DND-41 (cell line): ENCODE measurements around the gene EIF4EBP2.

Source experiments
- ATAC-seq: fragments of 200-7000 bp; cut with Tn5 transposase; 3 replicates; pipeline ENCODE4 v1.9.1; 2021; ENCODE audit warnings: low read depth; ENCODE audit not compliant: insufficient read depth
- DNase-seq: peaks from one replicate; pipeline ENCODE4 v3.0.0-alpha.2; 2020
- H2AFZ ChIP-seq: 2 replicates; pipeline ENCODE4 v1.6.0; 2012; ENCODE audit warnings: low read depth, low read length
- H3K27ac ChIP-seq: 2 replicates; pipeline ENCODE4 v1.5.1; 2012; ENCODE audit warnings: low read length, inconsistent platforms
- H3K27me3 ChIP-seq: fragments of 200-600 bp; sonication (generic); 2 replicates; pipeline ENCODE4 v1.6.0; 2012; ENCODE audit warnings: low read length, mild to moderate bottlenecking, inconsistent platforms; ENCODE audit not compliant: insufficient read depth, poor library complexity
- H3K36me3 ChIP-seq: 2 replicates; pipeline ENCODE4 v1.5.1; 2012; ENCODE audit warnings: low read length, inconsistent platforms; ENCODE audit not compliant: insufficient read depth
- H3K4me1 ChIP-seq: 2 replicates; pipeline ENCODE4 v1.5.1; 2012; ENCODE audit warnings: mild to moderate bottlenecking, low read length; ENCODE audit not compliant: insufficient read depth
- H3K4me2 ChIP-seq: 2 replicates; pipeline ENCODE4 v1.6.0; 2012; ENCODE audit warnings: mild to moderate bottlenecking, moderate library complexity, low read length, inconsistent platforms; ENCODE audit not compliant: insufficient read depth
- H3K4me3 ChIP-seq, 2 experiments: fragments of 200-600 bp in 1 of 2; shearing (Covaris generic) in 1 of 2; 2 replicates each; pipeline ENCODE4 v1.5.1; 2012 to 2016; ENCODE audit warnings: inconsistent platforms in 2 of 2, low read length in 2 of 2, mild to moderate bottlenecking in 2 of 2, low read depth in 1 of 2, moderate library complexity in 1 of 2
- H3K79me2 ChIP-seq: 2 replicates; pipeline ENCODE4 v1.6.0; 2012; ENCODE audit warnings: low read length, inconsistent platforms; ENCODE audit not compliant: insufficient read depth
- H3K9ac ChIP-seq: 2 replicates; pipeline ENCODE4 v1.6.0; 2012; ENCODE audit warnings: low read depth, mild to moderate bottlenecking, inconsistent platforms, low read length, moderate library complexity
- H3K9me3 ChIP-seq: 2 replicates; pipeline ENCODE4 v1.5.1; 2012; ENCODE audit warnings: low read length, moderate library complexity, mild to moderate bottlenecking, inconsistent platforms; ENCODE audit not compliant: insufficient read depth, severe bottlenecking
- H4K20me1 ChIP-seq: 2 replicates; pipeline ENCODE4 v1.6.0; 2012; ENCODE audit warnings: low read length; ENCODE audit not compliant: insufficient read depth
- EZH2 ChIP-seq: IDR thresholded peaks from 3 replicates; pipeline ENCODE4 v1.6.1; 2012; ENCODE audit warnings: borderline replicate concordance, low read depth, mild to moderate bottlenecking, moderate library complexity, low read length, inconsistent platforms; ENCODE audit not compliant: severe bottlenecking
- TF ChIP-seq, protein P1 (sequence below): IDR thresholded peaks from 2 replicates; pipeline ENCODE4 v1.5.1; 2012; ENCODE audit warnings: borderline replicate concordance, low read length, moderate library complexity, mild to moderate bottlenecking; ENCODE audit not compliant: poor library complexity, severe bottlenecking; ENCODE audit errors: extremely low read depth

EIF4EBP2 gene

DNA sequence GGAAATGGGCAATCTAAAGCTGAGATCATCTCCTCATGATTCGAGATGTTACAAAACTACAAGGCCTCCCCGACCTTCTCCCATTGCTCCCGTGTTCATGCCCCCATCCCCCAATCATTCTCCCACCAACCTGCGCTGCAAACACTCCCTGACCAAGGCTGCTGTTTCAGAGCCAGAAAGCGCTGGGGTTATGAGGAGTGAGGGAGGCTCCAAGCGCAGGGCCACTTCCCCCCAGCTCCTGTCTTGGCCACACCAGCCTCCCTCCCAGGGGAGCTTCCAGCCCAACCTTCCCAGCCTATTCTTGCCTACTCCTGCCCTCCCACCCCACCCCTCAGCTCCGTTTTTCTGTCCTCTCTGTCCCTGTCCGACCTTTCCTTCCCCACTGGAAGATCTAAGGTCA is 52.2 kb downstream of the EIF4EBP2 start:
- peaks cover 5% of the 10 kb centered on the region for H3K27me3 ChIP-seq
- H3K9ac ChIP-seq: no peak overlapping the region
- H3K36me3 ChIP-seq: no peaks in the 10 kb centered on the region
- no peak for ATAC-seq
- no peaks in the 10 kb centered on the region for H3K79me2 ChIP-seq
- 0 out of 2 replicates have a peak, but pooled peaks cover 7% of the 10 kb centered on the region for H4K20me1 ChIP-seq
- no peak overlapping the region for H3K27ac ChIP-seq
- no peak overlapping the region for H3K4me2 ChIP-seq
- no peak overlapping the region for H2AFZ ChIP-seq
- H3K4me1 ChIP-seq: no peaks in the 10 kb centered on the region
- no peak for DNase-seq
- H3K9me3 ChIP-seq: no peaks in the 10 kb centered on the region
- no peak for TF ChIP-seq EZH2
- TF ChIP-seq, protein P1, sequence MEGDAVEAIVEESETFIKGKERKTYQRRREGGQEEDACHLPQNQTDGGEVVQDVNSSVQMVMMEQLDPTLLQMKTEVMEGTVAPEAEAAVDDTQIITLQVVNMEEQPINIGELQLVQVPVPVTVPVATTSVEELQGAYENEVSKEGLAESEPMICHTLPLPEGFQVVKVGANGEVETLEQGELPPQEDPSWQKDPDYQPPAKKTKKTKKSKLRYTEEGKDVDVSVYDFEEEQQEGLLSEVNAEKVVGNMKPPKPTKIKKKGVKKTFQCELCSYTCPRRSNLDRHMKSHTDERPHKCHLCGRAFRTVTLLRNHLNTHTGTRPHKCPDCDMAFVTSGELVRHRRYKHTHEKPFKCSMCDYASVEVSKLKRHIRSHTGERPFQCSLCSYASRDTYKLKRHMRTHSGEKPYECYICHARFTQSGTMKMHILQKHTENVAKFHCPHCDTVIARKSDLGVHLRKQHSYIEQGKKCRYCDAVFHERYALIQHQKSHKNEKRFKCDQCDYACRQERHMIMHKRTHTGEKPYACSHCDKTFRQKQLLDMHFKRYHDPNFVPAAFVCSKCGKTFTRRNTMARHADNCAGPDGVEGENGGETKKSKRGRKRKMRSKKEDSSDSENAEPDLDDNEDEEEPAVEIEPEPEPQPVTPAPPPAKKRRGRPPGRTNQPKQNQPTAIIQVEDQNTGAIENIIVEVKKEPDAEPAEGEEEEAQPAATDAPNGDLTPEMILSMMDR: no peak
- no peak overlapping the region for H3K4me3 ChIP-seq

DNA sequence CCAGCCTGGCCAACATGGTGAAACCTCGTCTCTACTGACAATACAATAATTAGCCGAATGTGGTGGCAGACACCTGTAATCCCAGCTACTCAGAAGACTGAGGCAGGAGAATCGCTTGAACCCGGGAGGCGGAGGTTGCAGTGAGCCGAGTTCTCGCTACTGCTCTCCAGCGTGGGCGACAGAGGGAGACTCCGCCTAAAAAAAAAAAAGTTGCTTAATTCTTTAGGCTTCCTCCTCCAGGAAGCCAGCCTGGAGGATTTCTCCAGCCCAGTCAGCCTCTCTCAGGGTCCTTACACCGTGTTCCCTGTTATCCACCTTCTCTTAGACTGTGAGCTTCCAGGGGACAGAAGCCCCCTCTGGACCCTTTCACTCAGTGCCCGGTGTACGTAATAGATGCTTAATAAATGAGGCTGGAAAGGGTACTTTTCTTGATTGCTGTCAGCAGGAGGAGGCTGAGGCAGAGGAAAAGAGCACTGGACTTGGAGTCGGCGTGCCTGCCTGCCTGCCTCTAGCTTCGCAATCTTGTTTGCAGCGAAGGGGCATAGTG is 53.9 kb downstream of the EIF4EBP2 start:
- H3K9ac ChIP-seq: no peak overlapping the region
- H3K27ac ChIP-seq: no peak overlapping the region
- no peaks in the 10 kb centered on the region for H3K4me1 ChIP-seq

DNA sequence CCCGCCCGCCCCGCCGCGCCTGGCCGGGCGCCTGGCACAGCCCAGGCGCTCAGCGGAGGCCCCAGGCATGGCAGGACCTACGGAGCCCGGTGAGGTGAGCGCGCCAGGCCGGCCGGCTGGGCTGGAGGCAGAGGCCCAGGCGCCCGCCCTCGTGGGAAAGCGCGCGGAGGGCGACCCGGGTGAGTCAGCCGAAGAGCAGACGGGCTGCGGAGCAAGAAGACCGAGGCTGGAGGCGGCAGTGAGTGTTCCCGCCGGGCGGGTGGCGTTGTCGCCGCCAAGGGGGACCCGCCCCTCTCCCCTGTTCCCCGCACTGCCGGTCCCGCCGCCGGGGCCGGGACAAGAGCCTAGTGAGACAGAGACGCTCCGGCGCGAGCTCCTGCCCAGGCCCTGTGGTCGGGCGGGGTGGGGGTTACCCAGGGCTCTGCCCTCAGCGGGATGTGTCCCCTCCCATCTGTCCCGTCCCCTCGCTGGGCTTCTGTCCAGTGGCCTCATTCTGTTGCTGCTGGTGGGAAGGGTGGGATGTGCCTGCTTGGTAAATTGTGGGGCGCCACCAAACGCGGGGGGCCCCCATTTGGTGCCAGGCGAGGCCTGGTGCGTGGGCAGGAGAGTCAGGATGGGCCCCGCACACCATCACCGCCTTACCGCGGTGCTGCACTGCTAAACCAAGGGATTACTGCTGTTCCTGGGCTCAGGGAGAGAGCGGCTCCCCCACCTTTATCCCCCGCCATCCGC is 54.5 kb downstream of the EIF4EBP2 start:
- peaks cover 5% of the 10 kb centered on the region for H3K27me3 ChIP-seq
- H3K4me3 ChIP-seq: no peak overlapping the region
- H3K27ac ChIP-seq: no peak overlapping the region
- H3K4me2 ChIP-seq: no peak overlapping the region
- no peak overlapping the region for H3K9ac ChIP-seq
- no peak for DNase-seq
- 0 out of 2 replicates have a peak, but pooled peaks cover 7% of the 10 kb centered on the region for H4K20me1 ChIP-seq
- H3K9me3 ChIP-seq: no peaks in the 10 kb centered on the region
- no peaks in the 10 kb centered on the region for H3K79me2 ChIP-seq
- no peak overlapping the region for H2AFZ ChIP-seq
- H3K4me1 ChIP-seq: no peaks in the 10 kb centered on the region
- TF ChIP-seq EZH2: no peak
- TF ChIP-seq, protein P1: no peak
- ATAC-seq: no peak
- no peaks in the 10 kb centered on the region for H3K36me3 ChIP-seq

More for the DNA sequence above, 53.9 kb downstream of the EIF4EBP2 start:
- H3K4me3 ChIP-seq: no peak overlapping the region
- H2AFZ ChIP-seq: no peak overlapping the region
- ATAC-seq: no peak
- H3K79me2 ChIP-seq: no peaks in the 10 kb centered on the region
- no peak overlapping the region for H3K4me2 ChIP-seq
- H3K27me3 ChIP-seq: peaks cover 5% of the 10 kb centered on the region
- no peaks in the 10 kb centered on the region for H3K36me3 ChIP-seq
- H3K9me3 ChIP-seq: no peaks in the 10 kb centered on the region
- H4K20me1 ChIP-seq: 0 out of 2 replicates have a peak, but pooled peaks cover 7% of the 10 kb centered on the region
- TF ChIP-seq, protein P1: no peak
- no peak for TF ChIP-seq EZH2
- DNase-seq: no peak
